ENCODE results near the gene NECTIN2.
A peak's percentile ranks its signal among the peaks of the same experiment; 100 is the strongest.
"Not testable (repeated sequence)": the region's sequence is repeated elsewhere in the genome, so short reads cannot be mapped to it uniquely, and the experiment has no call there.

Gene NECTIN2

DNA sequence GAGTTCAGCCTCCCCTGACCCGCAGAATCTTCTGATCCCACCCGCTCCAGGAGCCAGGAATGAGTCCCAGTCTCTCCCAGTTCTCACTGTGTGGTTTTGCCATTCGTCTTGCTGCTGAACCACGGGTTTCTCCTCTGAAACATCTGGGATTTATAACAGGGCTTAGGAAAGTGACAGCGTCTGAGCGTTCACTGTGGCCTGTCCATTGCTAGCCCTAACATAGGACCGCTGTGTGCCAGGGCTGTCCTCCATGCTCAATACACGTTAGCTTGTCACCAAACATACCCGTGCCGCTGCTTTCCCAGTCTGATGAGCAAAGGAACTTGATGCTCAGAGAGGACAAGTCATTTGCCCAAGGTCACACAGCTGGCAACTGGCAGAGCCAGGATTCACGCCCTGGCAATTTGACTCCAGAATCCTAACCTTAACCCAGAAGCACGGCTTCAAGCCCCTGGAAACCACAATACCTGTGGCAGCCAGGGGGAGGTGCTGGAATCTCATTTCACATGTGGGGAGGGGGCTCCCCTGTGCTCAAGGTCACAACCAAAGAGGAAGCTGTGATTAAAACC, 58.4 kb downstream of the NECTIN2 start:
- no peak for DNase-seq (ENCODE audit: low read depth)
- TF ChIP-seq, protein P1, sequence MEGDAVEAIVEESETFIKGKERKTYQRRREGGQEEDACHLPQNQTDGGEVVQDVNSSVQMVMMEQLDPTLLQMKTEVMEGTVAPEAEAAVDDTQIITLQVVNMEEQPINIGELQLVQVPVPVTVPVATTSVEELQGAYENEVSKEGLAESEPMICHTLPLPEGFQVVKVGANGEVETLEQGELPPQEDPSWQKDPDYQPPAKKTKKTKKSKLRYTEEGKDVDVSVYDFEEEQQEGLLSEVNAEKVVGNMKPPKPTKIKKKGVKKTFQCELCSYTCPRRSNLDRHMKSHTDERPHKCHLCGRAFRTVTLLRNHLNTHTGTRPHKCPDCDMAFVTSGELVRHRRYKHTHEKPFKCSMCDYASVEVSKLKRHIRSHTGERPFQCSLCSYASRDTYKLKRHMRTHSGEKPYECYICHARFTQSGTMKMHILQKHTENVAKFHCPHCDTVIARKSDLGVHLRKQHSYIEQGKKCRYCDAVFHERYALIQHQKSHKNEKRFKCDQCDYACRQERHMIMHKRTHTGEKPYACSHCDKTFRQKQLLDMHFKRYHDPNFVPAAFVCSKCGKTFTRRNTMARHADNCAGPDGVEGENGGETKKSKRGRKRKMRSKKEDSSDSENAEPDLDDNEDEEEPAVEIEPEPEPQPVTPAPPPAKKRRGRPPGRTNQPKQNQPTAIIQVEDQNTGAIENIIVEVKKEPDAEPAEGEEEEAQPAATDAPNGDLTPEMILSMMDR (conservative IDR thresholded peaks at IDR 0.05; ENCODE audit: low read depth, low read length) = peak; percentile 31
- no peak overlapping the region for H3K4me3 ChIP-seq (ENCODE audit: low read length)

DNA sequence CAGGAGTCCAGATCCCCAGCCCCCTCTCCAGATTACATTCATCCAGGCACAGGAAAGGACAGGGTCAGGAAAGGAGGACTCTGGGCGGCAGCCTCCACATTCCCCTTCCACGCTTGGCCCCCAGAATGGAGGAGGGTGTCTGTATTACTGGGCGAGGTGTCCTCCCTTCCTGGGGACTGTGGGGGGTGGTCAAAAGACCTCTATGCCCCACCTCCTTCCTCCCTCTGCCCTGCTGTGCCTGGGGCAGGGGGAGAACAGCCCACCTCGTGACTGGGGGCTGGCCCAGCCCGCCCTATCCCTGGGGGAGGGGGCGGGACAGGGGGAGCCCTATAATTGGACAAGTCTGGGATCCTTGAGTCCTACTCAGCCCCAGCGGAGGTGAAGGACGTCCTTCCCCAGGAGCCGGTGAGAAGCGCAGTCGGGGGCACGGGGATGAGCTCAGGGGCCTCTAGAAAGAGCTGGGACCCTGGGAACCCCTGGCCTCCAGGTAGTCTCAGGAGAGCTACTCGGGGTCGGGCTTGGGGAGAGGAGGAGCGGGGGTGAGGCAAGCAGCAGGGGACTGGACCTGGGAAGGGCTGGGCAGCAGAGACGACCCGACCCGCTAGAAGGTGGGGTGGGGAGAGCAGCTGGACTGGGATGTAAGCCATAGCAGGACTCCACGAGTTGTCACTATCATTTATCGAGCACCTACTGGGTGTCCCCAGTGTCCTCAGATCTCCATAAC, 59.5 kb downstream of the NECTIN2 start, which contains the start of gene APOE:
Gene APOE (plus strand): TSS at position 360 of the 724 bp plus-strand sequence. CDS start 829 bp downstream, outside the sequence.
- TF ChIP-seq, protein P1 (conservative IDR thresholded peaks at IDR 0.05; ENCODE audit: low read depth, low read length) = no peak
- H3K4me3 ChIP-seq (ENCODE audit: low read length) = peak within 1 kb of the TSS; percentile 75

DNA sequence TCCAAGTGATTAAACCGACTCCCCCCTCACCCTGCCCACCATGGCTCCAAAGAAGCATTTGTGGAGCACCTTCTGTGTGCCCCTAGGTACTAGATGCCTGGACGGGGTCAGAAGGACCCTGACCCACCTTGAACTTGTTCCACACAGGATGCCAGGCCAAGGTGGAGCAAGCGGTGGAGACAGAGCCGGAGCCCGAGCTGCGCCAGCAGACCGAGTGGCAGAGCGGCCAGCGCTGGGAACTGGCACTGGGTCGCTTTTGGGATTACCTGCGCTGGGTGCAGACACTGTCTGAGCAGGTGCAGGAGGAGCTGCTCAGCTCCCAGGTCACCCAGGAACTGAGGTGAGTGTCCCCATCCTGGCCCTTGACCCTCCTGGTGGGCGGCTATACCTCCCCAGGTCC, 61.5 kb downstream of the NECTIN2 start:
- TF ChIP-seq, protein P1 (conservative IDR thresholded peaks at IDR 0.05; ENCODE audit: low read depth, low read length) = no peak
- H3K4me3 ChIP-seq (ENCODE audit: low read length) = no peak overlapping the region
- DNase-seq (ENCODE audit: low read depth) = no peak

More for the DNA sequence above, 59.5 kb downstream of the NECTIN2 start, which contains the start of gene APOE:
- DNase-seq (ENCODE audit: low read depth) = no peak

DNA sequence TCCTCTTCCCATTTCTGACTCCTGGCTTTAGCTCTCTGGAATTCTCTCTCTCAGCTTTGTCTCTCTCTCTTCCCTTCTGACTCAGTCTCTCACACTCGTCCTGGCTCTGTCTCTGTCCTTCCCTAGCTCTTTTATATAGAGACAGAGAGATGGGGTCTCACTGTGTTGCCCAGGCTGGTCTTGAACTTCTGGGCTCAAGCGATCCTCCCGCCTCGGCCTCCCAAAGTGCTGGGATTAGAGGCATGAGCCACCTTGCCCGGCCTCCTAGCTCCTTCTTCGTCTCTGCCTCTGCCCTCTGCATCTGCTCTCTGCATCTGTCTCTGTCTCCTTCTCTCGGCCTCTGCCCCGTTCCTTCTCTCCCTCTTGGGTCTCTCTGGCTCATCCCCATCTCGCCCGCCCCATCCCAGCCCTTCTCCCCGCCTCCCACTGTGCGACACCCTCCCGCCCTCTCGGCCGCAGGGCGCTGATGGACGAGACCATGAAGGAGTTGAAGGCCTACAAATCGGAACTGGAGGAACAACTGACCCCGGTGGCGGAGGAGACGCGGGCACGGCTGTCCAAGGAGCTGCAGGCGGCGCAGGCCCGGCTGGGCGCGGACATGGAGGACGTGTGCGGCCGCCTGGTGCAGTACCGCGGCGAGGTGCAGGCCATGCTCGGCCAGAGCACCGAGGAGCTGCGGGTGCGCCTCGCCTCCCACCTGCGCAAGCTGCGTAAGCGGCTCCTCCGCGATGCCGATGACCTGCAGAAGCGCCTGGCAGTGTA, 62.2 kb downstream of the NECTIN2 start:
- no peak overlapping the region for H3K4me3 ChIP-seq (ENCODE audit: low read length)
- DNase-seq (ENCODE audit: low read depth) = no peak
- TF ChIP-seq, protein P1 (conservative IDR thresholded peaks at IDR 0.05; ENCODE audit: low read depth, low read length) = no peak

DNA sequence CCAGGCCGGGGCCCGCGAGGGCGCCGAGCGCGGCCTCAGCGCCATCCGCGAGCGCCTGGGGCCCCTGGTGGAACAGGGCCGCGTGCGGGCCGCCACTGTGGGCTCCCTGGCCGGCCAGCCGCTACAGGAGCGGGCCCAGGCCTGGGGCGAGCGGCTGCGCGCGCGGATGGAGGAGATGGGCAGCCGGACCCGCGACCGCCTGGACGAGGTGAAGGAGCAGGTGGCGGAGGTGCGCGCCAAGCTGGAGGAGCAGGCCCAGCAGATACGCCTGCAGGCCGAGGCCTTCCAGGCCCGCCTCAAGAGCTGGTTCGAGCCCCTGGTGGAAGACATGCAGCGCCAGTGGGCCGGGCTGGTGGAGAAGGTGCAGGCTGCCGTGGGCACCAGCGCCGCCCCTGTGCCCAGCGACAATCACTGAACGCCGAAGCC, 62.8 kb downstream of the NECTIN2 start:
- TF ChIP-seq, protein P1 (conservative IDR thresholded peaks at IDR 0.05; ENCODE audit: low read depth, low read length) = no peak

DNA sequence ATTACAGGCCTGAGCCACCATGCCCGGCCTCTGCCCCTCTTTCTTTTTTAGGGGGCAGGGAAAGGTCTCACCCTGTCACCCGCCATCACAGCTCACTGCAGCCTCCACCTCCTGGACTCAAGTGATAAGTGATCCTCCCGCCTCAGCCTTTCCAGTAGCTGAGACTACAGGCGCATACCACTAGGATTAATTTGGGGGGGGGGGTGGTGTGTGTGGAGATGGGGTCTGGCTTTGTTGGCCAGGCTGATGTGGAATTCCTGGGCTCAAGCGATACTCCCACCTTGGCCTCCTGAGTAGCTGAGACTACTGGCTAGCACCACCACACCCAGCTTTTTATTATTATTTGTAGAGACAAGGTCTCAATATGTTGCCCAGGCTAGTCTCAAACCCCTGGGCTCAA, 63.7 kb downstream of the NECTIN2 start:
- no peak overlapping the region for H3K4me3 ChIP-seq (ENCODE audit: low read length)
- TF ChIP-seq, protein P1 (conservative IDR thresholded peaks at IDR 0.05; ENCODE audit: low read depth, low read length) = no peak
- no peak for DNase-seq (ENCODE audit: low read depth)

More for the DNA sequence above, 62.8 kb downstream of the NECTIN2 start:
- no peak overlapping the region for H3K4me3 ChIP-seq (ENCODE audit: low read length)
- DNase-seq (ENCODE audit: low read depth) = no peak

DNA sequence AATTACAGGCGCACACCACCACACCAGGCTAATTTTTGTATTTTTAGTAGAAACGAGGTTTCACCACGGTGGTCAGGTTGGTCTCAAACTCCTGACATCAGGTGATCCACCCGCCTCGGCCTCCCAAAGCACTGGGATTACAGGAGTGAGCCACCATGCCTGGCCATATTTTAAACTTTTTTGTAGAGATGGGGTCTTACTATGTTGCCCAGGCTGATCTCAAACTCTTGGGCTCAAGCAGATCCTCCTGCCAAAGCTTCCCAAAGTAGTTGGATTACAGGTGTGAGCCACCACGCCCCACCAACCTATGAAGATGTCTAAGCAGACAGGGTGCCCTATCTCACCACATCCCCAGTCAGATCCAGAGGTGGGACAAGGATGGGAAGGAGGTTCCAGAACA, 65.8 kb downstream of the NECTIN2 start:
- DNase-seq (ENCODE audit: low read depth); H3K4me3 ChIP-seq (ENCODE audit: low read length): not testable (repeated sequence)
